Measurements from ENCODE around the gene KDM5C. TPM values are rescaled to one million over a fixed set of nuclear protein-coding genes. Genes with fewer than 3 reads are reported as not detected.

The KDM5C gene
- total RNA-seq, 1 experiment from 2014 or later, result 89.8 TPM

- DNase-seq (peak; percentile 11), ATAC-seq (no peak)
- H3K9ac ChIP-seq (ENCODE audit: low read length), result no peak overlapping the region
- H3K9me2 ChIP-seq (replicated peaks; ENCODE audit: low read length), result no peaks in the 10 kb centered on the region
- POLR2A ChIA-PET (ENCODE audit: unreplicated experiment), result no interaction called here
- no peak overlapping the region for H3K4me3 ChIP-seq (ENCODE audit: low read length)
- H3F3A ChIP-seq (ENCODE audit: low read length, unreplicated experiment), result no peaks in the 10 kb centered on the region
- no peak overlapping the region for H3K4me2 ChIP-seq (ENCODE audit: low read length)
- intact Hi-C loops (cut with micrococcal nuclease), result no loop called here
- H3K9me3 ChIP-seq (ENCODE audit: low read length), result no peaks in the 10 kb centered on the region
- H3K36me3 ChIP-seq (ENCODE audit: low read depth, low read length), result no peaks in the 10 kb centered on the region
- H3K27me3 ChIP-seq (ENCODE audit: low read length), result no peaks in the 10 kb centered on the region
- no peak overlapping the region for H3K27ac ChIP-seq (ENCODE audit: low read length)
- H4K20me1 ChIP-seq (ENCODE audit: low read length), result no peaks in the 10 kb centered on the region
- no peak overlapping the region for H2AFZ ChIP-seq (ENCODE audit: low read length)
- H3K4me1 ChIP-seq (ENCODE audit: insufficient read depth, low read length), result no peaks in the 10 kb centered on the region
- CTCF ChIA-PET, result no interaction called here
- BruUV-seq (replicated peaks), result no TSS peak
- H3K79me2 ChIP-seq (ENCODE audit: low read length), result no peaks in the 10 kb centered on the region
- TF ChIP-seq, protein P1, sequence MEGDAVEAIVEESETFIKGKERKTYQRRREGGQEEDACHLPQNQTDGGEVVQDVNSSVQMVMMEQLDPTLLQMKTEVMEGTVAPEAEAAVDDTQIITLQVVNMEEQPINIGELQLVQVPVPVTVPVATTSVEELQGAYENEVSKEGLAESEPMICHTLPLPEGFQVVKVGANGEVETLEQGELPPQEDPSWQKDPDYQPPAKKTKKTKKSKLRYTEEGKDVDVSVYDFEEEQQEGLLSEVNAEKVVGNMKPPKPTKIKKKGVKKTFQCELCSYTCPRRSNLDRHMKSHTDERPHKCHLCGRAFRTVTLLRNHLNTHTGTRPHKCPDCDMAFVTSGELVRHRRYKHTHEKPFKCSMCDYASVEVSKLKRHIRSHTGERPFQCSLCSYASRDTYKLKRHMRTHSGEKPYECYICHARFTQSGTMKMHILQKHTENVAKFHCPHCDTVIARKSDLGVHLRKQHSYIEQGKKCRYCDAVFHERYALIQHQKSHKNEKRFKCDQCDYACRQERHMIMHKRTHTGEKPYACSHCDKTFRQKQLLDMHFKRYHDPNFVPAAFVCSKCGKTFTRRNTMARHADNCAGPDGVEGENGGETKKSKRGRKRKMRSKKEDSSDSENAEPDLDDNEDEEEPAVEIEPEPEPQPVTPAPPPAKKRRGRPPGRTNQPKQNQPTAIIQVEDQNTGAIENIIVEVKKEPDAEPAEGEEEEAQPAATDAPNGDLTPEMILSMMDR (conservative IDR thresholded peaks at IDR 0.05; ENCODE audit: low read depth, low read length), result no peak
- TF ChIP-seq EZH2 (IDR thresholded peaks at IDR 0.05; ENCODE audit: low read length, unreplicated experiment) (no peak), EZH2phosphoT487 (IDR thresholded peaks at IDR 0.05; ENCODE audit: borderline replicate concordance, low read length) (no peak)
Observed at GRCh38 chrX:53160297-53160983, 64.6 kb downstream of the KDM5C start.

GRCh38 chrX:53159184-53159583 lies 65.8 kb downstream of the KDM5C start:
- no peaks in the 10 kb centered on the region for H3K9me3 ChIP-seq (ENCODE audit: low read length)

DNA sequence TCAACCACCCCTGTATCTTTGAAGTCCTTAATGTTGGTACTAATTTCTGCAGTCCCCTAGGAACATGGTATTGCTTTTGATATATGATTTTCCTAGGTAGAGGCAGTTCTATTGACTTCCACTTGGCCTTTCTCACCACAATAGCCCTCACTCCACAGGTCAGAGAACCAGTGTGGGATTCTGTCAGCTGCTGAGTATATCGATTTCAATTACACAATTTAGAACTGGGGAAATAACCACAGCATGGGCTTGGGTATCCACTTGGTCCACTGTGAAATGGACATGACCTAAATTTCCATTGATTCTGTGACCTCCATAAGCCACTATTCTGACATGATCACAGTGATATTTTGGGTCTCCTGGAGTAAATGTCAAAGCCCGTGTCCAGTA lies 68.8 kb downstream of the KDM5C start:
- no peak overlapping the region for H3K9ac ChIP-seq (ENCODE audit: low read length)
- no peaks in the 10 kb centered on the region for H4K20me1 ChIP-seq (ENCODE audit: low read length)
- no peaks in the 10 kb centered on the region for H3F3A ChIP-seq (ENCODE audit: low read length, unreplicated experiment)
- H3K4me1 ChIP-seq (ENCODE audit: insufficient read depth, low read length), result no peaks in the 10 kb centered on the region
- no peak overlapping the region for H3K4me3 ChIP-seq (ENCODE audit: low read length)
- no peak overlapping the region for H2AFZ ChIP-seq (ENCODE audit: low read length)
- DNase-seq, result no peak
- no peaks in the 10 kb centered on the region for H3K9me2 ChIP-seq (replicated peaks; ENCODE audit: low read length)
- TF ChIP-seq EZH2phosphoT487 (IDR thresholded peaks at IDR 0.05; ENCODE audit: borderline replicate concordance, low read length) (no peak), EZH2 (IDR thresholded peaks at IDR 0.05; ENCODE audit: low read length, unreplicated experiment) (no peak)
- TF ChIP-seq, protein P1 (conservative IDR thresholded peaks at IDR 0.05; ENCODE audit: low read depth, low read length), result no peak
- no peaks in the 10 kb centered on the region for H3K36me3 ChIP-seq (ENCODE audit: low read depth, low read length)
- ATAC-seq, result no peak
- no peaks in the 10 kb centered on the region for H3K79me2 ChIP-seq (ENCODE audit: low read length)
- BruUV-seq (replicated peaks), result no TSS peak
- POLR2A ChIA-PET (ENCODE audit: unreplicated experiment), result no interaction called here
- intact Hi-C loops (cut with micrococcal nuclease), result no loop called here
- H3K27ac ChIP-seq (ENCODE audit: low read length), result no peak overlapping the region
- no peaks in the 10 kb centered on the region for H3K27me3 ChIP-seq (ENCODE audit: low read length)
- CTCF ChIA-PET, result no interaction called here
- H3K9me3 ChIP-seq (ENCODE audit: low read length), result no peaks in the 10 kb centered on the region
- no peak overlapping the region for H3K4me2 ChIP-seq (ENCODE audit: low read length)

More at GRCh38 chrX:53159184-53159583, 65.8 kb downstream of the KDM5C start:
- no TSS peak for BruUV-seq (replicated peaks)
- Histone ChIP-seq H3K27me3 (ENCODE audit: low read length) (no peaks in the 10 kb centered on the region), H3K9me2 (replicated peaks; ENCODE audit: low read length) (no peaks in the 10 kb centered on the region), H3K79me2 (ENCODE audit: low read length) (no peaks in the 10 kb centered on the region), H3K9ac (ENCODE audit: low read length) (no peak overlapping the region), H3K36me3 (ENCODE audit: low read depth, low read length) (no peaks in the 10 kb centered on the region), H4K20me1 (ENCODE audit: low read length) (no peaks in the 10 kb centered on the region), H2AFZ (ENCODE audit: low read length) (no peak overlapping the region), H3K4me3 (ENCODE audit: low read length) (no peak overlapping the region), H3K4me1 (ENCODE audit: insufficient read depth, low read length) (no peaks in the 10 kb centered on the region), H3K4me2 (ENCODE audit: low read length) (no peak overlapping the region), H3K27ac (ENCODE audit: low read length) (no peak overlapping the region), H3F3A (ENCODE audit: low read length, unreplicated experiment) (no peaks in the 10 kb centered on the region)
- no peak for ATAC-seq
- CTCF ChIA-PET, result no interaction called here
- POLR2A ChIA-PET (ENCODE audit: unreplicated experiment), result no interaction called here
- intact Hi-C loops (cut with micrococcal nuclease), result no loop called here
- DNase-seq, result no peak
- TF ChIP-seq, protein P1 (conservative IDR thresholded peaks at IDR 0.05; ENCODE audit: low read depth, low read length), result no peak
- no peak for TF ChIP-seq EZH2 (IDR thresholded peaks at IDR 0.05; ENCODE audit: low read length, unreplicated experiment)
- no peak for TF ChIP-seq EZH2phosphoT487 (IDR thresholded peaks at IDR 0.05; ENCODE audit: borderline replicate concordance, low read length)

Measured in PC-3 (cell line).